ENCODE data around the gene CPNE9.

CPNE9 gene

DNA sequence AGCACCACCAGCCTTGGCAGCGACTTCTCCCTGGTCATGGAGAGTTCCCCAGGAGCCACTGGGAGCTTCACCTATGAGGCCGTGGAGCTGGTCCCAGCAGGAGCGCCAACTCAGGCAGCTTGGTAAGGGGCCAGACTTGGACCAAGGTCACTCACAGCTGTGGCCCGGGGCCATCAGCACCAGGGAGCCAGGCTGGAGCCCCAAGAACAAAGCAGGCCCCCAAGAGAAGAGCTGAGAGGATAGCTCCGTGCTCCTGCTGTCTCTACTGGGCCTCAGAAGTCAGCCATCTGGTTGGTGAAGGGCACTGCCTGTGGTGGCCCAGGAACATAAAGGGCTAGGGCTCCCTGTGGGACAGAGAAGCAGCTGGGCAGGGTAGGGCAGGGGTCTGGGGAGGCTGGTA is 14.7 kb upstream of the CPNE9 start:
- DNase-seq: no peak

DNA sequence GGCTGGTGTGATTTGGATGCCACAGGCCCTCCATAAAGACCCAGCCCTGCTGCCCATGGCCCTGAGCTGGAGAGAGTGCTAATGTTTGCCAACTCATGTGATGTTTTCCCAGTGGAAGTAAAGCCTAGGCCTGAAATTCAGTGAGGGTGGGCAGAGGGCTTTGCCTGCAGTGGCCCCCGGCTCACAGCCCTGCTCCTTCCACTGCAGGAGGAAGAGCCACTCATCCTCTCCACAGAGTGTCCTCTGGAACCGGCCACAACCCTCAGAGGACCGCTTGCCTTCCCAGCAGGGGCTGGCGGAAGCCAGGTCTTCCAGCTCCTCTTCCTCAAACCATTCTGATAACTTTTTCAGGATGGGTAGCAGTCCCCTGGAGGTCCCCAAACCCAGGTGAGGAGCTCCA is 13.9 kb upstream of the CPNE9 start:
- DNase-seq: no peak

DNA sequence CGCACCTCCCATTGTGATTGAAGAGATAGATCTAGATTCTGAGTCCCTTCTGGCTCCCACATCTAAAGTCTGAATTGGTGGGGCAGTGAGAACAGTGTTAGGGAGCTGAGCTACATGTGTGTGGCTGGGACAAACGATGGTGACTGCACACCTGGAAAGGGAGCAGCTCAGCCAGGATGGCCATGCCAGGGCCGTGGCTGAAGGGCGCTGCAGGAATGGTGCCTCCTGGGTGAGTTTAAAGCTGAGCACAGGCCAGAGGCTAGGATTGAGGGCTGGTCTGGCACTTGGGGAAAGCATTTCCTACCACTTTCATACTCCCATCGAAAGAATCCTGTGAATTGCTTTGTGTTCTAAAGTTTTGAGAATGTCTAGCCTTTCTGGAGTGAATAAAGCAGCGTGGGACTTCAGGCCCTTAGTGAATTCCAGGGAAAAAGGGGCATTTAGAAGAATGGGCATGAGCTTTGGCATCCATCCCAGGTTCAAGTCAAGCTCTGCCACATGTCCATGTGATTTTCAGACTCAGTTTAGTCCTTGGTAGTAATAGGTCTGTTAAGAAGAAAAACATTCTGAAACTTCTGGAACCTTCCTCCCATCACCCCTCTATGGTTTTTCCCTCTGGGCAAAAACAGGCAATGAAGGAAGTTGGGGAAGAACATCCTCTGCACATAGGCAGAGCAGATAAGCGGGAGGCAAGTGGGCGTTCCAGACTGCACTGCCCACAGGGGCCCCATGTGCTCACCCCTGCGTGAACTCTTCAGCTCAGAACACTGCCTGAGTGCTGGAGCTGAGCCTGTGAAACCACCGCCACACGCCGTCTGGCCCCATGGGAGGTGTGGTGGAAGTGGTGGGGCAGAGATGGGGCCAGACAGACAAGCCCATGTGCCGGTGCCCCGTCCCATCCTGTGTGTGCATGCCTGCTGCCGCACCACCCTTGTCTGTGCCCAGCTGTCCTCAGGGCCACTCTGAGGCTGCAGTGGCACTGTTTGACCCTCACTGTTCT is 12.9 kb upstream of the CPNE9 start:
- peak in 1 of 2 donors; percentile 47 for DNase-seq

DNA sequence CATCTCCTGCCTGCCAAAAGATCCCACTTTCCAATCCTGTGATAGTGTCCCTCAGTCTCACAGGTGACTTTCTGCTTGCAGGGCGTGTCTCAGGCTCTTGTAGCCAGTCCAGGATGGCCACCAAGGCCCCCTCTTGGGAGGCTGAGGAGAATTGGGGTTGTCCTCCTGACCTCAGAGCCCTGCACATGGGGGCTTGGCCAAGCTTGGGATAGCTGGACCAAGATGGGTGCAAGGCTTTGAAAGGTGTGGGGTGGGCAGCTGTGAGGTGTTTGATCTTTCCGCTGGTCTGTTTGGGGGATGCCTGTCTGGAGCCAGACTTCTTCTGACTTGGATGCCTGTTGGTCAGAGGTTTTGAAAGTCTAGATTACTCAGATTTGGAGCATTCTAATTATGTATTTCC is 12.0 kb upstream of the CPNE9 start:
- no peak for DNase-seq

DNA sequence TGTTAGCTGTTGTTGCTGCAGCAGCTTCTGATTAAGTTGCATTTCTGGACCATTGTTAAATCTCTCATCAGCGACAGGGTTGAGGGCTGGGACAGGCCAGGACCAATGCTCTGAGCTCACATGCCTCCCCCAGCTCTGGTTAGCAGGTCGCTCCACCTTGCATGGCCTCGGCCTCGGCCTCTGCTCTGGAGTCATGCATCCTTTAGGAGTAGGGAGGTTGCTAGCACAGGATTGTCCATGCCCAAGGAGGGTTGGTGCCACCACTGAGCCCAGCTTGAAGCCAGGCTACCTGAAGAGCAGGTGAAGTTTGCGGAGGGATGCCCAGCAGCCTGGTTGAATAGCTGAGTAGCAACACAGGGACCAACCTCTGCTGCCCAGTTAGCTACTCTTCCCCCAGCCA is 11.2 kb upstream of the CPNE9 start:
- no peak for DNase-seq

DNA sequence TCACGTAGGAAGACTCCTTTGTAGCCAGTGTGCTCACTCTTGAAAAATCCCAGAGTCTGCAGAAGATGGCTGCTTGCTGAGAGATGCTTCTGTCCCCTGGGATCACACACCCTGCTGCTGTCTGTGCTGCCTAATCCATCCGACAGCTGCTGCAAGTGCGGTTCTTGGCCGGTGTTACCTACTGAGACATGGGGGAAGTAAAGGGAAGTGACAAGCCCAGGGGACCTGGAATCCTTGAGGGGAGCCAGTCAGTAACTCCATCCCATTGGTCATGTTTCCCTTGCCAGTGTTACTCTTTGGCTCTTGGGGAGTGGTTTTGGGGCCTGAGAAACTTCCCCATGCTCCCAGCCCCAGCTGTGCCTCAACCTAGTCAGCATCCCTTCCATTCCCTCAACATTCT is 8.3 kb upstream of the CPNE9 start:
- DNase-seq: no peak

DNA sequence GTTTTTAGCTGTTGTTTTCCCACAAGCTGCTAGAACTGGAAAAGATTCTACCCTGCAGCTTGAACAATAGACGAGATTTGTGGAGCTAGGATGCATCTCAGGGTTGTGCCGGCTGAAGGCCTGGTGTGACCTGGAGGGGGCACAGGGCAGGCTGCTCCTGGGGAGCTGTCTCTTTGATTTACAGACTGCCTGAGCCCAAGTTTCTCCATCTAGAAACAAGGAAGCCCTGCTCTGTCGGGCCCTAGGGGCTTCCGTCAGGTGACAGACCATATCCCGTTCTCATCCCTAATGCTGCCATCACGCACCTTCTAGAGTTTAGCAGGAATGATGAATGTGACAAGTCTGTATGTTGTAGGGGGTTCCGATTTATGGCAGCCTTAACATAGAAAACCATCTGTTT is 7.9 kb upstream of the CPNE9 start:
- no peak for DNase-seq

DNA sequence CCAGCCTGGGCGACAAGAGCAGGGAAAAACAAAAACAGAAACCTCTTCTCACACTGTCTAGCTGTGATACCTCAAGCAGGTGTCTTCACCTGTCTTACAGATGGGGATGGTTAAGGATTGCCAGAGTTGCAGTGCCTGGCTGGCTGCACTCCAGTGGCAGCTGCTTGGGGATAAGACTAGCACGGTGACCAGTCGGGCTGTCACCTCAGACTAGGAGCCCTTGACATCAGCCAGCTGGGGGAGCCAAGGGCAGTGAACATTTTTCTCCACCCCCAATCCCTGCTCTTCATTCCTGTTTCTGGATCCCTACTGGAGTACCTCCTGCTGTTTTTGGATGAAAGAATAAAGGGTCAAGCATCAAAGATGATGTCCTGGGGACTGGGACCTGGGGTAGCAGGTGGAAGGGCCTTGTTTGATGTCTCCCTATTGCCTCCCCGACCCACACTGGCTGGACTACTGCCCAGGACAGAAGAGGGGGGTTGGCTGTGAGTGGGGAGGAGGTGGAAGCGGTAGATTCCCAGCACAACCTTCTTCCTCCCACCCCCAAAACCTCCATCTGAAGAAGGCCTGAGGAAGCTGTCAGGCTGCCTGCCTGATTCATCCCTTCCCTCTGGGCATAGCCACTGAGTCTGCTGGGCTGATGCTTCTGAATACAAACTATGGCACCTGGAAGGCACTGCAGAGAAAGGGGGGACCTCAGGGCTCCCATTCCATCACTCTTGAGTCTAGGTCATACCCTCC is 7.0 kb upstream of the CPNE9 start:
- DNase-seq: no peak

DNA sequence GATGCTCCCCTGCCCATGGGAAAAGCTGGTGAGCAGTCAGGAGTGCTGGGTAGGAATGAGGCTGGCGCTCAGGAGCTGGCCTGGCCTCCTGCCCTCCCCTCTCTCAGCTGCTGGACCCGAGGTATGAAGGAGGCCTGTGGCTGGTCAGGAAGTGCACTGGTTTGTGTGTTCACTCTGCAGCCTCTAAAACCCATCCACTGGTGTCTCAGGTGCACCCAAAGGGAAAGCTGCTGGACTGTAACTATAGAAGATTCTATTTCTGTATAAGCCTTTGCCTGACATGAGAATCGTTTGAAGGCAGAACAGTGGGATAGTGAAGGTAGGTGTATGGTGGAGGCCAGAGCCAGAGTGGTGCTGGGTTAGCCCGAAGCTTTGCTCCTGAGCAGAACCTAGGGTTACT is 5.7 kb upstream of the CPNE9 start:
- no peak for DNase-seq

DNA sequence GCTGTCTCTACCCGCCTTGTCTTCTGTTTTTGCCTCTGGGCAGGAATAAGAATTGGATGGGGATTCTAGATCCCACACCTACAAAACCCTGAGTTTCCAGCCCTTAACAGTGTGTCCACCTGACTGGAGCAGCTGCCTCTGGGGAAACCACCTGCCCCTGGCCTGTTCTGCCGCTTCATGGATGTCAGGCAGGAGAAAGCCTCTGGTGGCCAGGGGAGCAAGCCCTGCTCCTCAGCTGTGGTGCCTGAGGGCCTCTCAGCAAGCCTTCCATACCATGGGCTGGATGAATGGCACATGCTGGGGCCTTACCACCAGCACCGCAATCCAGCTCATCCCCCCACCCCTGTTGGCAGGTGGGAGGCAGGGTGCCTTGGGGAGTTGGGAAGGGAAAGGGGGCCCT is 5.3 kb upstream of the CPNE9 start:
- DNase-seq: no peak

DNA sequence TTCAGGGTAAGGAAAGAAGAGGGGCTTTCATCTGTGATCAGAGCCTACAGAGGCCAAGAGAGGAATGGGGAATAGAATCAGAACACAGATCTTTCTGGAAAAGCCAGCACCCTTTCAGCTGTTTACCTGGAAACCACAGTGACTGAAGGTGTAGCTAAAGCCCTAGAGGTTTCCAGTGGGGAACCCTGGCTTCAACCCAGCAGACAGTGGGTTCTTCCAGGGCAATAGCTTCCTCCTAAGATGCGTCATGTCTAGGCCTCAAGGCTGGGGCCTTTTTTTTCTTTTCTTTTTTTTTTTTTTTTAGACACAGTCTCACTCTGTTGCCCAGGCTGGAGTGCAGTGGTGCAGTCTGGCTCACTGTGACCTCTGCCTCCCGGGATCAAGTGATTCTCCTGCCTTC is 3.1 kb upstream of the CPNE9 start:
- no peak for DNase-seq

DNA sequence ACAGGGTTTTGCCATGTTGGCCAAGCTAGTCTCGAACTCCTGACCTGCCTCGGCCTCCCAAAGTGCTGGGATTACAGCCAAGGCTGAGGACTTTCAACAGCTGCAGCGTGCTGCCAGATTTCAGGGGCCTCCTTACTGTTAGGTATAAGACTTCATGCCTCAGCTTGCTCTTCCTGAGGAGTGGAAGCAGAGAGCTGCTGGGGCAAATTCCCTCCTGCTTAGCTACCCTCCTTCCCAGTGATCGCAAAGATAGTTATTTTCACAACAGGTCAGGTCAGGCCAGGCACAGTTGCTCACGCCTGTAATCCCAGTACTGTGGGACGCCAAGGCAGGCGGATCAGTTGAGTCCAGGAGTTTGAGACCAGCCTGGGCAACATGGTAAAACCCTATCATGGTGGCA is 2.6 kb upstream of the CPNE9 start:
- no peak for DNase-seq

DNA sequence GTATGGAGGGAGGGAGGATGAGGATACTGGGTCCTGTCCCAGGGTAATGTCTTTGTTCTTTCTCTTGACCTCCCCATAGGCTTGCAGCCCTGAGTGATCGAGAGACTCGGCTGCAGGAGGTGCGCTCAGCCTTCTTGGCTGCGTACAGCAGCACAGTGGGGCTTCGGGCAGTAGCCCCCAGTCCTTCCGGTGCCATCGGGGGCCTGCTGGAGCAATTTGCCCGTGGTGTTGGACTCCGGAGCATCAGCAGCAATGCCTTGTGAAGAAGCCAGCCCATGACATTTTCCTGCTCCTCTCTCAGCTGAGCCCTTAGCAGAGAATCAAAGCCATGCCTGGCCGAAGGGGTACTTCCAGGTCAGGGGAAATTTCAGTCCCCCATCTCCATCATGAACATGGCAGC is 1.9 kb upstream of the CPNE9 start:
- DNase-seq: no peak

DNA sequence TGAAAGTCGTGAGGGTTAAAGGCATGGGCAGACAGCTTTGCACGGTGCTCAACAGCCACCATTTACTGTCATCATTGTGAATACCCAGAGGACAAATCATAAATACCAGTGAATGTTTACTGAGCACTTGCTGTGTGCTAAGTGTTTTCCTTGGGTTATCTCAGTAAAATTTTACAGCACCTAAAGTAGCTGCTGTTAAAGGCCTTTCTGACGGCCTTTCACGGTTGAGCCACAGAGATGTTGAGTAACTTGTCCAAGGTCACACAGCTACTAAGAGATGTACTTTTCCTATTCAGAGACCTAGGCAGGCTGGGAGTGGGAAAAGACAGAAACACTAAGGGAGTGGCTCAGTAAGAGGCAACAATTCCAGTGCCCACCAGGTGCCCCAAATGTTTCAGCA is 393 bp upstream of the CPNE9 start:
- no peak for DNase-seq

DNA sequence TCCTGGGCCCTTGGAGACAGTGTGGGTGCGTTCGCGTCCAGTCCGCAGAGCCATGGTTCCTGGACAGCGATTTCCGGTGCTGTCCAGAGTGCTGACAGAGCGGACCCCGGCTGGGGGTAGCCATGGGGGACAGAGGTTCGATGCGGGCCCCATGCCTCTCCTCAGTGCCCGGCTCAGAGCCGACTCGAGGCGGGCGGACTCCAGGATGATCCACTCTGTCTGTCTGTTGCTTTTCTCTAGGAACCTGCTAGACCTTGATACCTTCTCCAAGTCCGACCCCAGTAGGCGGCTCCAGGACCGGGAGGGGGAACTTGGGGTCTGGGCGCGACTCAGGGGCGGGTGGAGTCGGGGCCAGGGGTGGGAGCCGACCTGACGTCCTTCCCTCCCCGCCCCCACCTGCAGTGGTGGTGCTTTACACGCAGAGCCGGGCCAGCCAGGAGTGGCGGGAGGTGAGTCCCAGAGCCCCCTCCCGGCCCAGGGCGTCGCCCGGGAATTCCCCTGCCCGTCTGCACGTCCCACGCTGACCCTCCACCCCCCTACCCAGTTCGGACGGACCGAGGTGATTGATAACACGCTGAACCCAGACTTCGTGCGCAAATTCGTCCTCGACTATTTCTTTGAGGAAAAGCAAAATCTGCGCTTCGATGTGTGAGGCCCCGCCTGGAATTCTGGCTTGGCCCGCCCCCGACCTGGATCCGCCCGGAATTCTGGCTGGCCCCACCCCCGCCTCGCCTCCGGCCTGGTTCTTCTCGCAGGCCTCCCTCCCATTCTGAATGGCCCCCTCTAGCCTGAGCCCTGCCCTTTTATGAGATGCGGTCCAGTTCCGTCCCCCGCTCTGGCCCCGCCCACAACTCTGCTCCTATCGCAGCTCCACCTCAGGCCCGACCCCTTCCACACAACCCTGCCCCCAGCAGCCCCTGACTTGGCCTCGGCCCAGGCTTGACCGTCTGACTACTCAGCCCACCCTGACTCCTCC is 1.0 kb downstream of the CPNE9 start:
- DNase-seq: peak in 1 of 2 donors; percentile 20

DNA sequence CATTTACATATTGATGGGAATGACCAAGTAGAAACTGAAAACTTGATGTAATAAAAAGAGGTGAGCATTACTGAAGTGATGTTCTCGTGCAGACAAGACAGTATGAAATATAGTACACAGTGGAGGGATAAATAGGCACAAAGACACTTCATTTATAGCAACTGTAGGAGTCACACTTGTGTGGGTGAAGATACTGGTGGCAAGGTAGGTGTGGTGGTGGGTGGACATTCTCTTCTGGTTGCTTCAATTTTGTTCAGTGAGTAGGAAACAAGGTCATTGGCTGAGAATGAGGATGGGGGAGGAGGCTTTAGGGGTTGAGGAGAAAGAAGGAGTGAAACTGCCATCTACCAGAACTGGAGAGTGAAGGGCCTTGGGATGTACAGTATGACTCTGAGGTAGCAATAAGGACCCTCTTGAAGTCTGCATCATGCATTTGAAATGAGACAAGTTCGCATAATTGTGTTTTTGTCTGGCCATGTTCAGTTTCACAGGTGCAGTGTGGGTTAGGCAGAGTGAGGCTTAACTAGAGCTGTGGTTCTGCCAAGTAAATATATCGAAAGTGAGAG is 6.6 kb downstream of the CPNE9 start:
- no peak for DNase-seq

DNA sequence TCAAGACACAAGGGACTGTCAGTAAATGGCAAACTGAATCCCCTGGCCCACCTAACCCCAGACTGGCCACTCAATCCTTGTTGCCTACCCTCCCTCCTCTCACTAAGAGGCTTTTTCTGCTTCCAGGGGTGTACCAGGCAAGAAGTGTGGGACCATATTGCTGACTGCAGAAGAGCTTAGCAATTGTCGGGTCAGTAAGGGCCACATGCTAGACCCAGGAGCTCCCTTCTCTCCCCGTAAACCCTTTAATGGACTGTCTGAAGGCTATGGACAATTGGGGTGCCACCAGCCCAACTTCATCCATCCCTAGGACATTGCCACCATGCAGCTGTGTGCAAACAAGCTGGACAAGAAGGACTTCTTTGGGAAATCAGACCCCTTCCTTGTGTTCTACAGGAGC is 8.8 kb downstream of the CPNE9 start:
- DNase-seq: no peak

DNA sequence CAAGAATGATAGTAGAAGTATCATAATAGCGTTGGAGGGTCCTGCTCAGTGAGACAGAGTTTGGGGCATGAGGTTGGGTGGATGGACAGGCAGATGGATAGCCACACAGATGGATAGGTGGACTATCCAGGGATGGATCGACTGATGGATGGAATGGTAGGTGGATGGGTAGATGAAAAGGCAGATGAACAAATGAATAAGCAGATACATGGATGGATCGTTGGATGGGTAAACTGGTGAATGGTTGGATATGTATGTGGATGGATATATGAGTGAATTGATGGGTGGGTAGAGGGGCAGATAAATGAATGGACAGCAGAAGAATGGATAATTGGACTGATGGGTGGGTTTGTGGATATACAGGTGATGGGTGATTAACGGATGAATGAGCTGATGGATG is 9.5 kb downstream of the CPNE9 start:
- no peak for DNase-seq

DNA sequence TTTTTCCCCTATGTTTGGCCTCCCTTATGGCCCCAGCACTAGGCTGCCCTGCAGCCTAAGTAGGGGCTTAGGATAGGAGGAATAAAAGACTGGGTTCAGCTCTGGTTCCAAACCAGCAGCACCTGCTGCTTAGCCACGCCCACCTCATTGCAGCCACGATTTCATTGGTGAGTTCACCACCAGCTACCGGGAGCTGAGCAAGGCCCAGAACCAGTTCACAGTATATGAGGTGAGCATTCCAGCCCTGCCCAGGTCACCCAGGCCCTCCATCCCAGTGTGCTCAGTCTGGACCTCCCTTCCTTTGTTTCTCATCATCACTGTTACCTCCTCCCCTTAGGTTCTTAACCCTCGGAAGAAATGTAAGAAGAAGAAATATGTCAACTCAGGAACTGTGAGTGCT is 11.5 kb downstream of the CPNE9 start:
- no peak for DNase-seq

DNA sequence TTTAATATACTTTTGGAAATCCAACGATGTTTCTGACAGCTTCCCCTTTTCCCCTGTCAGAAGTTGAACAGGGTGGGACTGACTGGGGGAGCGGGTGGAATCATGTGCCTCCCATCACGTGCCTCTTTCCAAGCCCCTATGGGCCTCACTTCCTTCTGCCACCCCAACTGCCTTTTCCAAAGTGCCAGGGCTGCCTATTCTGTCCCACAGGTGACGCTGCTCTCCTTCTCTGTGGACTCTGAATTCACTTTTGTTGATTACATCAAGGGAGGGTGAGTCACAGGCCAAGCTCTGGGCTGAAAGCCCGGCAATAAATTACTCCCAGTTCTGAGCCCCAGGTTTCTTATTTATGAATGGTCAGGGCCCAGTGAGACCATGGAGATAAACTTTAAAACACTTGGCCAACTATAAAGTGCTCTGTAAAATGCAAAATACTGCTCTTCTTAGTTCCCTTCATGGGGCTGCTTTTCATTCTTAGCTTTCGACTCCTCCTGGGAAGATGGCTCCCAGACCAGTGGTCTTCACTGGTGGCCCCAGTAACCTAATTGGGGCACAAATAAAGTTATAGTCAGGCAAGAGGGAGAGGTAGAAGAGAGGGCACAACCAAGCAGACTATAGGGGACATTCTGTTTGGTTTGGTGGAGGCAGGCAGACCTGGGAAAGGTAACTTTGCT is 12.3 kb downstream of the CPNE9 start:
- peak; percentile 95 to 96 for DNase-seq

DNA sequence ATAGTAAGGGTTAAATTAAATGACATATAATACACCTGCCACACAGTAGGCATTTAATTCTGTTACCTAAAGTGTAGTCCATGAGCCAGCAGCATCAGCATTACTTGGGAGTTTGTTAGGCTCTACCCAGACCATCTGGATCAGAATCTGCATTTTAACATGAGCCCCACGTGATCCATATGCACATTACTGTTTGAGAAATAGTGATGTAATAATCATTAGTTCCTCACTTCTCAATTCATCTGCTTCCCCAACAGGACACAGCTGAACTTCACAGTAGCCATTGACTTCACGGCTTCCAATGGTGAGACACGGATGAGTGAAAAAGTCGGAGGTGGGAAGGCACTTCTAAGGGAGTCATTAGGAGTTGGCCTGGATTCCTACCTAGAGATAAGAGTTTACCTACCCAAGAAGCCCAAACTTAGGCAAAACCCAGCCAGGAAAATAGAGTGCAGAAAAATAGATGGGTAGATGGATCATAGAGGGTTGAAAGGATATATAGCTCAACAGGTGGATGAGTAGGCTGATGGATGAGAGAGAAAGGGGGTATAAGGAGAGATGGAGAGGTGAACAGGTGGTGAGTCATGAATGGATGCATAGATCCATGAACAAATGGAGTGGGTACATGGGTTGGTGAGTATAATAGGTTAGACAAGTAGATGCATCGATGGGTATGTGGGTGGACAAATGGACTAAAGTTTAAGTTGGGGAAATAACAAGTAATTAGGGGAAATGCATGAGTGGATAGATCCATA is 13.3 kb downstream of the CPNE9 start:
- peak; percentile 65 to 77 for DNase-seq

Data from inflammatory macrophage (primary cell).